Adrenal gland (tissue), 5 donors: ENCODE results near the gene OR1F1.

Source experiments
- CTCF ChIP-seq, 6 experiments: fragments of 450-650 bp in 4 of 6; fragments of 200-600 bp in 2 of 6; sonication (generic) in 1 of 6; IDR thresholded peaks; 1 replicate in 5 of 6; 2 replicates in 1 of 6; pipeline versions ENCODE4 v1.5.1 to v1.8.0; 2016 to 2021; ENCODE audit warnings: antibody characterized with exemption in 6 of 6, mild to moderate bottlenecking in 2 of 6, moderate library complexity in 1 of 6
- POLR2A ChIP-seq, 2 donors: fragments of 450-650 bp; IDR thresholded peaks; one replicate each; pipeline ENCODE4 v1.6.1; 2017; ENCODE audit warnings: antibody characterized with exemption in 2 of 2, mild to moderate bottlenecking in 2 of 2, moderate library complexity in 1 of 2
- donor health status: DM: no; HTN: no; CAD: no.

GRCh38 chr16:3194792-3195191 lies 6.8 kb downstream of the OR1F1 start:
- TF ChIP-seq CTCF (IDR thresholded peaks at IDR 0.05) (no peak), POLR2A (IDR thresholded peaks at IDR 0.05) (no peak)
